Fibroblast of mammary gland (primary cell): Measurements from ENCODE around the gene TENM4.

Experiments used
- DNase-seq: peaks from one replicate; pipeline ENCODE4 v3.0.0-alpha.2; 2010; ENCODE audit warnings: low read depth
- H3K4me3 ChIP-seq: 2 replicates; pipeline ENCODE4 v1.5.1; 2011; ENCODE audit warnings: low read depth, mild to moderate bottlenecking, low read length, moderate library complexity; ENCODE audit not compliant: control insufficient read depth
- CTCF ChIP-seq: conservative IDR thresholded peaks from 2 replicates; pipeline ENCODE4 v1.5.1; 2011; ENCODE audit warnings: low read depth, low read length, inconsistent platforms; ENCODE audit not compliant: control insufficient read depth, insufficient read depth

Gene TENM4

DNA sequence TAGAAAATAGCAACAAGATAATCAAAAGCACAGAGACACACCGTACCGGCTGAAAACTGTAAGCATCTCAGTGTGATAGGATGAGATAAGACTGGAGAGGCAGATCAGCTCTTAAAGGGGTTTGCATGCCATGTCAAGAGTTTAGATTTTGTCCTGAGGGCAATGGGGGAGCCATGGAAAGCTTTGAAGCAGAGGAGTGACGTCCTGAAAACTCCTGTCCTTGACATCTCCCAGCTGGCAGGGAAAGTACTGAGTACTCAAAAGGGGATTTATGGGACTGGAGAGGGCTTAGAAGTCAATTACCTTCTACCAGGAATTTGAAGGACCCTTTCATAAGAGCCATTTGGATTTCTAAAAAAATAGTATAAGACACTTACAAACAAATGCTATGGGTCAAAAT is 445.7 kb downstream of the TENM4 start:
- no peak for DNase-seq
- no peak for TF ChIP-seq CTCF
- H3K4me3 ChIP-seq, result no peak overlapping the region

GRCh38 chr11:78993802-78994430 is 446.9 kb downstream of the TENM4 start:
- no peak for DNase-seq
- H3K4me3 ChIP-seq, result no peak overlapping the region
- TF ChIP-seq CTCF, result no peak

GRCh38 chr11:78991681-78992080 is 449.1 kb downstream of the TENM4 start:
- no peak for DNase-seq
- no peak overlapping the region for H3K4me3 ChIP-seq
- TF ChIP-seq CTCF, result no peak

DNA sequence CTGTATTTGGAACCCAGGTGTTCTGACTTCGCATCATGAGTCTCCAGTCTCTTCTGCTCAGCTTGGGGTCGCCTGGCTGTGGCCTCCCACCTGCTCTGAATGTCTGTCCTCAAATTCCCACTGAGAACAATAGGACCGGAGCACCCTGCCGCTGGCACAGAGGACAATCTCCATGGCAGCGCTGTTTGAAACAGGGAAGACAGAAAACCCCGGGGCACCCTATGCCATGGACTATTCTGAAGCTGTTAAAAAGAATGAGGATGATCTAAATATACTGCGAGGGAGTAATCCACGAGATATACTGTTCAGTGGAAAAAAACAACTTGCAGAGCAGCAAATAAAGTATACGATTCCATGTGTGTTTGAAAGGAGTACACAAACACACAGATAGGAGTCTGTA is 450.6 kb downstream of the TENM4 start:
- TF ChIP-seq CTCF, result no peak
- no peak overlapping the region for H3K4me3 ChIP-seq
- no peak for DNase-seq

DNA sequence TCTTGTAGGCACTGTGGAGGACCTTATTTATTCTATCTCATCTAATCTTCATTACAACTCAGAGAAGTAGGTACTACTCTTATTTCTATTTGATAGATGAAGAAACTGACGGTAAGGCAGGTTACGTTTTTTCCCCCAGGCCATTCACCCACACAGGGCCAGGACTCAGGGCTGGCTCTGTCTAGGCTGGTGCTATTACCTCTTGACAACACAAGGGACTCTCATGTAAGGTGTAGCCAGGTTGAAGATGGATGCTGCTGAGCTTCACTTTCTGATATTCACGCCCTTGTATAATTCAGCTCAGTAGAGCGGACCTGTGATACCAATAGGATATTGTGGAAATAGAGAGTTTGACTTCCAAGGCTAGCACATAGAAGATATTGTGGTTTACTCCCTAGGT is 453.1 kb downstream of the TENM4 start:
- no peak overlapping the region for H3K4me3 ChIP-seq
- TF ChIP-seq CTCF, result no peak
- DNase-seq, result no peak

GRCh38 chr11:78986305-78986704 is 454.5 kb downstream of the TENM4 start:
- no peak overlapping the region for H3K4me3 ChIP-seq
- DNase-seq, result no peak
- TF ChIP-seq CTCF, result no peak

GRCh38 chr11:78985663-78986062 is 455.2 kb downstream of the TENM4 start:
- no peak for DNase-seq
- no peak for TF ChIP-seq CTCF
- no peak overlapping the region for H3K4me3 ChIP-seq
